K562 (cell line): ENCODE results near the gene RBPJL. TPM values are rescaled to one million over a fixed set of nuclear protein-coding genes. Genes with fewer than 3 reads are reported as not detected.

Experiments used
- ETV1 ChIP-seq: fragments of 450-650 bp; conservative IDR thresholded peaks from 2 replicates; pipeline ENCODE4 v1.6.1; 2016; ENCODE audit warnings: missing genetic modification characterization, control low read depth, low read depth, missing compliant biosample characterization
- FOXP4 ChIP-seq: sonication (generic); formaldehyde crosslinking; IDR thresholded peaks from 2 replicates; pipeline ENCODE4 v1.8.0; 2022; ENCODE audit warnings: mild to moderate bottlenecking, missing genetic modification reagents, borderline replicate concordance
- MEF2A ChIP-seq: IDR thresholded peaks from 2 replicates; pipeline ENCODE4 v1.6.1; 2011; ENCODE audit warnings: low read depth, mild to moderate bottlenecking, low read length, moderate library complexity; ENCODE audit not compliant: control insufficient read depth
- RBBP5 ChIP-seq: fragments of 200-600 bp; sonication (generic); IDR thresholded peaks from 2 replicates; pipeline ENCODE4 v1.6.1; 2012; ENCODE audit warnings: borderline replicate concordance, mild to moderate bottlenecking, low read length, control low read depth, inconsistent platforms; ENCODE audit not compliant: insufficient read depth, poor library complexity, severe bottlenecking
- TCFL5 ChIP-seq: fragments of 250-450 bp; sonication (Bioruptor Pico); conservative IDR thresholded peaks from 2 replicates; pipeline ENCODE4 v1.6.1; 2021; ENCODE audit warnings: mild to moderate bottlenecking, moderate library complexity, matching md5 sums
- TSHZ1 ChIP-seq: fragments of 250-450 bp; sonication (Bioruptor Pico); IDR thresholded peaks from 2 replicates; pipeline ENCODE4 v1.4.0; 2020; ENCODE audit warnings: mild to moderate bottlenecking, moderate library complexity
- YY1 ChIP-seq, 3 experiments: IDR thresholded peaks; 2 replicates each; pipeline ENCODE4 v1.6.1; 2011; ENCODE audit warnings: low read length in 2 of 3, mild to moderate bottlenecking in 2 of 3, moderate library complexity in 2 of 3, borderline replicate concordance in 1 of 3, control low read depth in 1 of 3, low read depth in 1 of 3; ENCODE audit not compliant: insufficient read depth in 3 of 3, insufficient replicate concordance in 2 of 3, control insufficient read depth in 1 of 3, insufficient read length in 1 of 3; ENCODE audit errors: extremely low read depth in 1 of 3
- ZBED1 ChIP-seq: IDR thresholded peaks from 2 replicates; pipeline ENCODE4 v1.6.1; 2014
- ZBTB34 ChIP-seq: fragments of 250-450 bp; sonication (Bioruptor Pico); IDR thresholded peaks from 2 replicates; pipeline ENCODE4 v1.8.0; 2021; ENCODE audit warnings: mild to moderate bottlenecking, moderate library complexity
- polyA plus RNA-seq, 8 experiments: library from polyadenylated mRNA; depleted of rRNA in 4 of 8; stranded (reverse) in 5 of 8; unstranded in 3 of 8; fragments of >200 nt; fragmentation: Nextera tagmentation in 2 of 8; fragmentation: Illumina TruSeq in 1 of 8; extraction: Ambion mirVana in 2 of 8; extraction: Trizol in 1 of 8; gene quantifications; 2 replicates each; pipeline versions ENCODE4 v1.2.1 to v1.2.3, GENCODE V29; 2011 to 2014; ENCODE audit warnings: inconsistent platforms in 1 of 8, missing spikeins in 1 of 8
- total RNA-seq, 7 experiments: library from RNA; depleted of rRNA in 6 of 7; stranded (reverse); fragments of >200 nt in 6 of 7; fragmentation: Illumina TruSeq in 2 of 7; extraction: Trizol in 2 of 7; gene quantifications; 2 replicates each; pipeline versions ENCODE4 v1.2.1 to v1.2.3, GENCODE V29; 2011 to 2021; ENCODE audit warnings: low replicate concordance in 1 of 7
- TF ChIP-seq, protein P1 (sequence below): IDR thresholded peaks from 2 replicates; pipeline ENCODE4 v1.6.1; 2012; ENCODE audit warnings: low read depth, low read length, improper control_type of control experiment, borderline replicate concordance
- TF ChIP-seq, protein P2 (sequence below), 2 experiments: IDR thresholded peaks; 2 replicates each; pipeline ENCODE4 v1.6.1; 2011; ENCODE audit warnings: borderline replicate concordance in 1 of 2, control low read depth in 1 of 2, low read depth in 1 of 2, low read length in 1 of 2, mild to moderate bottlenecking in 1 of 2, mixed read lengths in 1 of 2, moderate library complexity in 1 of 2; ENCODE audit not compliant: insufficient read depth in 1 of 2, insufficient read length in 1 of 2, poor library complexity in 1 of 2, severe bottlenecking in 1 of 2; ENCODE audit errors: extremely low read depth in 1 of 2

Gene RBPJL
- total and polyA plus RNA-seq, 9 of the 15 experiments (the other 6 are each of a cell fraction or from before 2014, with no cell fraction given) = not detected

GRCh38 chr20:45362804-45363610, 56.4 kb downstream of the RBPJL start, which contains the start of gene SYS1 (continued):
- TF ChIP-seq, protein P1, sequence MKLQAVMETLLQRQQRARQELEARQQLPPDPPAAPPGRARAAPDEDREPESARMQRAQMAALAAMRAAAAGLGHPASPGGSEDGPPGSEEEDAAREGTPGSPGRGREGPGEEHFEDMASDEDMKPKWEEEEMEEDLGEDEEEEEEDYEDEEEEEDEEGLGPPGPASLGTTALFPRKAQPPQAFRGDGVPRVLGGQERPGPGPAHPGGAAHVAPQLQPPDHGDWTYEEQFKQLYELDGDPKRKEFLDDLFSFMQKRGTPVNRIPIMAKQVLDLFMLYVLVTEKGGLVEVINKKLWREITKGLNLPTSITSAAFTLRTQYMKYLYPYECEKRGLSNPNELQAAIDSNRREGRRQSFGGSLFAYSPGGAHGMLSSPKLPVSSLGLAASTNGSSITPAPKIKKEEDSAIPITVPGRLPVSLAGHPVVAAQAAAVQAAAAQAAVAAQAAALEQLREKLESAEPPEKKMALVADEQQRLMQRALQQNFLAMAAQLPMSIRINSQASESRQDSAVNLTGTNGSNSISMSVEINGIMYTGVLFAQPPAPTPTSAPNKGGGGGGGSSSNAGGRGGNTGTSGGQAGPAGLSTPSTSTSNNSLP = 0 out of 2 replicates have a peak, but pooled peaks have one; percentile 5
- peak; percentile 75 for TF ChIP-seq ETV1 (tag)
- no peak for TF ChIP-seq TSHZ1
- TF ChIP-seq ZBTB34 (CRISPR knock-in tag) = no peak
- TF ChIP-seq, protein P2, sequence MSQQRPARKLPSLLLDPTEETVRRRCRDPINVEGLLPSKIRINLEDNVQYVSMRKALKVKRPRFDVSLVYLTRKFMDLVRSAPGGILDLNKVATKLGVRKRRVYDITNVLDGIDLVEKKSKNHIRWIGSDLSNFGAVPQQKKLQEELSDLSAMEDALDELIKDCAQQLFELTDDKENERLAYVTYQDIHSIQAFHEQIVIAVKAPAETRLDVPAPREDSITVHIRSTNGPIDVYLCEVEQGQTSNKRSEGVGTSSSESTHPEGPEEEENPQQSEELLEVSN (IDR thresholded peaks at IDR 0.05; ENCODE audit: borderline replicate concordance in 1 of 2, extremely low read depth in 1 of 2, insufficient read depth in 1 of 2, insufficient read length in 1 of 2, low read depth in 1 of 2, low read length in 1 of 2, poor library complexity in 1 of 2, severe bottlenecking in 1 of 2) = peak in 1 of 2 experiments; percentile 32
- no peak for TF ChIP-seq MEF2A
- peak in 2 of 3 experiments; percentile 63 to 75 for TF ChIP-seq YY1 (IDR thresholded peaks at IDR 0.05; ENCODE audit: borderline replicate concordance in 1 of 3, control insufficient read depth in 1 of 3, extremely low read depth in 1 of 3, insufficient read depth in 3 of 3, insufficient read length in 1 of 3, insufficient replicate concordance in 2 of 3, low read depth in 1 of 3, low read length in 2 of 3)
- TF ChIP-seq ZBED1 = no peak
- TF ChIP-seq FOXP4 (CRISPR knock-in tag) = no peak
- peak; percentile 61 for TF ChIP-seq RBBP5
- TF ChIP-seq TCFL5 (CRISPR knock-in tag) = no peak
